OCI-LY3 (cell line): ENCODE data around the gene TSNAX.

Experiments used
- H2AFZ ChIP-seq: fragments of 200-600, 300-600 bp; shearing (Covaris generic); 2 replicates; pipeline ENCODE4 v1.6.0; 2014; ENCODE audit warnings: antibody characterized with exemption, low read depth, low read length
- H3K27ac ChIP-seq: fragments of 200-600, 300-600 bp; sonication (generic); 2 replicates; pipeline ENCODE4 v1.5.1; 2014; ENCODE audit warnings: mild to moderate bottlenecking, low read length, moderate library complexity, mixed read lengths
- H3K27me3 ChIP-seq: fragments of 200-600, 300-600 bp; sonication (generic); 2 replicates; pipeline ENCODE4 v1.6.1; 2014; ENCODE audit warnings: low read depth, low read length, mixed read lengths
- H3K36me3 ChIP-seq: fragments of 200-600, 300-600 bp; sonication (generic); replicated peaks from 2 replicates; pipeline ENCODE3; 2014; ENCODE audit warnings: low read depth, low read length, mixed read lengths
- H3K4me1 ChIP-seq: fragments of 300-600, 200-600 bp; sonication (generic); 2 replicates; pipeline ENCODE4 v1.6.1; 2014; ENCODE audit warnings: low read length, mixed read lengths
- H3K4me2 ChIP-seq: fragments of 200-600, 300-600 bp; sonication (generic); 2 replicates; pipeline ENCODE4 v1.6.1; 2014; ENCODE audit warnings: low read length, mixed read lengths
- H3K4me3 ChIP-seq: fragments of 300-600, 200-600 bp; sonication (generic); 2 replicates; pipeline ENCODE4 v1.5.1; 2014; ENCODE audit warnings: antibody characterized with exemption, mild to moderate bottlenecking, low read length, moderate library complexity
- H3K79me2 ChIP-seq: fragments of 300-600, 200-600 bp; shearing (Covaris generic); 2 replicates; pipeline ENCODE4 v1.6.1; 2014; ENCODE audit warnings: mild to moderate bottlenecking, low read length, mixed read lengths
- H3K9ac ChIP-seq: fragments of 300-600, 200-600 bp; shearing (Covaris generic); 2 replicates; pipeline ENCODE4 v1.6.0; 2014; ENCODE audit warnings: mild to moderate bottlenecking, low read length, moderate library complexity
- H3K9me3 ChIP-seq: fragments of 200-600, 300-600 bp; shearing (Covaris generic); 2 replicates; pipeline ENCODE4 v1.6.1; 2014; ENCODE audit warnings: low read length, mixed read lengths; ENCODE audit not compliant: insufficient read depth
- H4K20me1 ChIP-seq: fragments of 200-600, 300-600 bp; sonication (generic); 2 replicates; pipeline ENCODE4 v1.6.1; 2016; ENCODE audit warnings: low read length, mixed read lengths; ENCODE audit not compliant: insufficient read depth
- EZH2phosphoT487 ChIP-seq: fragments of 200-600 bp; shearing (Covaris generic); IDR thresholded peaks from 2 replicates; pipeline ENCODE4 v1.6.1; 2018; ENCODE audit warnings: antibody characterized with exemption, mixed run types, low read depth
- TF ChIP-seq, protein P1 (sequence below): fragments of 200-600, 300-600 bp; sonication (generic); IDR thresholded peaks from 2 replicates; pipeline ENCODE4 v1.5.1; 2014; ENCODE audit warnings: antibody characterized with exemption, low read length, low read depth

TSNAX gene

DNA sequence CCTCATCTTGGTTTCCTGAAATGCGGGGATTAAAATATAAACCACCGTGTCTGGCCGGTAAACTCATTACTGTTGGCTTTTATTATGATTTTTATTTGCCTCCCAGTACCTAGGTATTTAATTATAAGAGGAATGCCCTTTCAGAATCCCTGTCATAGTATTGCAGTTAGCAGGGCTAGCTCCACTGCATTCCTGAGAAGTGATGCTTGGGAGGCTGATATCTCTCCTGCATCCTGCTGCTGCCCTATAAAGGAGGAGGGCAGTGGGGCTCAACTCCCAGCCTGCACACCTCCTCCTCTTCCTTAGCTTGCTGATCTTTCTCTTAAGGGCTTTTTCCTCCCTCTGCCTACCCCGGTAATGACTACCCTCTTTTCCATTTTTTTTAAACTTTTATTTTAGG is 78.2 kb downstream of the TSNAX start:
- Histone ChIP-seq H3K4me2 (no peak overlapping the region), H3K27ac (no peak overlapping the region), H3K9me3 (no peaks in the 10 kb centered on the region; the same call in 1 of the 2 replicates), H4K20me1 (peaks cover 16% of the 10 kb centered on the region), H3K4me3 (no peak overlapping the region), H2AFZ (no peak overlapping the region), H3K27me3 (peaks cover 72% of the 10 kb centered on the region), H3K9ac (no peak overlapping the region), H3K36me3 (no peaks in the 10 kb centered on the region), H3K4me1 (peaks cover 11% of the 10 kb centered on the region), H3K79me2 (no peaks in the 10 kb centered on the region)
- TF ChIP-seq EZH2phosphoT487, result no peak
- TF ChIP-seq, protein P1, sequence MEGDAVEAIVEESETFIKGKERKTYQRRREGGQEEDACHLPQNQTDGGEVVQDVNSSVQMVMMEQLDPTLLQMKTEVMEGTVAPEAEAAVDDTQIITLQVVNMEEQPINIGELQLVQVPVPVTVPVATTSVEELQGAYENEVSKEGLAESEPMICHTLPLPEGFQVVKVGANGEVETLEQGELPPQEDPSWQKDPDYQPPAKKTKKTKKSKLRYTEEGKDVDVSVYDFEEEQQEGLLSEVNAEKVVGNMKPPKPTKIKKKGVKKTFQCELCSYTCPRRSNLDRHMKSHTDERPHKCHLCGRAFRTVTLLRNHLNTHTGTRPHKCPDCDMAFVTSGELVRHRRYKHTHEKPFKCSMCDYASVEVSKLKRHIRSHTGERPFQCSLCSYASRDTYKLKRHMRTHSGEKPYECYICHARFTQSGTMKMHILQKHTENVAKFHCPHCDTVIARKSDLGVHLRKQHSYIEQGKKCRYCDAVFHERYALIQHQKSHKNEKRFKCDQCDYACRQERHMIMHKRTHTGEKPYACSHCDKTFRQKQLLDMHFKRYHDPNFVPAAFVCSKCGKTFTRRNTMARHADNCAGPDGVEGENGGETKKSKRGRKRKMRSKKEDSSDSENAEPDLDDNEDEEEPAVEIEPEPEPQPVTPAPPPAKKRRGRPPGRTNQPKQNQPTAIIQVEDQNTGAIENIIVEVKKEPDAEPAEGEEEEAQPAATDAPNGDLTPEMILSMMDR, result no peak

DNA sequence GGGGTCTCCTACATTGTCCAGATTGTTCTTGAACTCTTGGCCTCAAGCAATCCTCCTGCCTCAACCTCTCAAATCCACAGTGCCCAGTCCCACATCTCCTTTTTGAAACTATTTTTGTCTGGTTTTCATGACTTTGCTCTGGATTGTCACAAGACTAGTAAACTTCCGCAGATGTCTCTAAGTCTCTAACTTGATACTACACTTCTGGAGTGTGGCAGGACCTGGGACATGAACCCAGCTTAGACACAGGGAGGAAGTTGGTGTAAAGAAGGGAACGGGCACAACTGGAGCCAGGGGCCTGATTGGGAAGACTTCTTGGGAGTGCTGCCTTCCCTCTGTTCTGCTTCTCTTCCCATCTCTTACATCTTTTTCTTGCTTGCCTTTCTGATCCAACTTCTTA is 81.9 kb downstream of the TSNAX start:
- Histone ChIP-seq H4K20me1 (peaks cover 36% of the 10 kb centered on the region), H3K4me1 (peaks cover 29% of the 10 kb centered on the region), H3K9ac (no peak overlapping the region), H3K27ac (no peak overlapping the region), H3K4me3 (no peak overlapping the region), H3K9me3 (peaks cover 20% of the 10 kb centered on the region), H3K4me2 (no peak overlapping the region), H3K36me3 (peaks cover 7% of the 10 kb centered on the region), H3K79me2 (no peaks in the 10 kb centered on the region), H2AFZ (no peak overlapping the region), H3K27me3 (peaks cover 88% of the 10 kb centered on the region)
- TF ChIP-seq EZH2phosphoT487, result no peak
- TF ChIP-seq, protein P1, result no peak

DNA sequence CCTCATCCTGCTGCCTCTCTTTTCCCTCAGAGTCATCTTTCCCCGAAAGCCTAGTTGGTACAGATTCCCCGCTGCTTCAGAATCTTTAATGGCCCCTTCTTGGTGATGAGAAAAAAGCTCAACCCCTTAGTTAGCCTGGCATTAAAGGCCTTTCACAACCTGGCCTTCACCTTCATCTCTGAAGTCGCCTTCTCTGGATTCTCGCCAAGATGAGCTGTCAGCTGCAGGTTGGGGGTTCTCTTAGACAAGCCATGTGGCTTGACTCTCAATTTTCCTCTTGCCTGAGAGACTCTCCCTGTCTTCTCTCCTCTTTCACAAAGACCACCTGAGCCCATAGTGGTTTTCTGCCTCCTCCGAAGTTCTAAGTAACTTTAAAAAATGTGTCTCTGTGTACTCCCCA is 82.6 kb downstream of the TSNAX start:
- Histone ChIP-seq H3K27me3 (peaks cover 85% of the 10 kb centered on the region), H3K9ac (no peak overlapping the region), H3K27ac (no peak overlapping the region), H2AFZ (no peak overlapping the region), H3K4me2 (no peak overlapping the region), H3K4me1 (peaks cover 29% of the 10 kb centered on the region), H4K20me1 (peaks cover 36% of the 10 kb centered on the region), H3K79me2 (no peaks in the 10 kb centered on the region), H3K36me3 (peaks cover 7% of the 10 kb centered on the region), H3K4me3 (no peak overlapping the region), H3K9me3 (peaks cover 20% of the 10 kb centered on the region)
- TF ChIP-seq, protein P1, result no peak
- 0 out of 2 replicates have a peak, but pooled peaks have one; percentile 38 for TF ChIP-seq EZH2phosphoT487

DNA sequence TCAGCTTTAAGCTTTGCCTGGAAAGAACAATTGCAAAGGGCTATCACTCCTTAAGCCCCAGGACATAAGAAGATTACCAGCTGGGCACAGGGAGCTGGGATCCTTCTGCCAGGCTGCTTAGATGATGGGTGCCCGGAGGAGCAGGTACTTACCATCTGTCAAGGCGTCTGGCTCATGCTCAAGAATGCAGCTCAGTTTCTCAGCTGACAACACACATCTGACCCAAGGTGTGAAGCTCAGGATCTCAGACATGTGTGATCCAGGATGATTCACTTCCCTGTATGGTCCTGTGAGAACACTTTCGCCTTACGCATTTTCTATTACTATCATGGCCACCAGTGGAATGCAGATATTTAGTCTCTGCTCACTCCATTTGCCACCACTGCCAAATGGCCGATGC is 83.4 kb downstream of the TSNAX start:
- Histone ChIP-seq H4K20me1 (peaks cover 36% of the 10 kb centered on the region), H3K4me1 (peaks cover 29% of the 10 kb centered on the region), H3K4me3 (peak overlapping the region; percentile 50), H3K27ac (no peak overlapping the region), H3K9me3 (peaks cover 20% of the 10 kb centered on the region), H2AFZ (no peak overlapping the region), H3K4me2 (peak overlapping the region; percentile 56), H3K36me3 (peaks cover 7% of the 10 kb centered on the region), H3K79me2 (no peaks in the 10 kb centered on the region), H3K27me3 (peaks cover 85% of the 10 kb centered on the region), H3K9ac (no peak overlapping the region)
- TF ChIP-seq EZH2phosphoT487, result no peak
- TF ChIP-seq, protein P1, result no peak
